SK-N-SH (cell line): ENCODE results near the gene RAB21. TPM values are rescaled to one million over a fixed set of nuclear protein-coding genes. Genes with fewer than 3 reads are reported as not detected.

Source experiments
- CTCF ChIA-PET: fragments of 300-600, 350-600 bp; formaldehyde crosslinking; extraction: SDS; loops from one replicate; lab custom pipeline; 2021; lab: Yijun Ruan, JAX
- POLR2A ChIA-PET: fragments of 350-600 bp; sonication (Branson Sonifier 250); formaldehyde crosslinking; extraction: SDS; loops from one replicate; lab custom pipeline; 2020; ENCODE audit warnings: antibody characterized with exemption, inconsistent platforms; lab: Yijun Ruan, JAX
- DNase-seq: peaks from one replicate; pipeline ENCODE4 v3.0.0; 2012
- H2AFZ ChIP-seq: fragments of 200-600 bp; sonication (generic); 2 replicates; pipeline ENCODE4 v1.8.1; 2016; ENCODE audit warnings: antibody characterized with exemption, mild to moderate bottlenecking, low read depth
- H3F3A ChIP-seq: fragments of 200-600 bp; sonication (generic); replicated peaks from 2 replicates; pipeline ENCODE3; 2016; ENCODE audit warnings: antibody characterized with exemption, mild to moderate bottlenecking; ENCODE audit not compliant: insufficient read depth
- H3K27ac ChIP-seq, 2 experiments: fragments of 200-500 bp in 1 of 2; fragments of 200-600 bp in 1 of 2; sonication (Bioruptor generic) in 1 of 2; sonication (generic), shearing (Covaris generic) in 1 of 2; 2 replicates each; pipeline versions ENCODE4 v1.5.1 to v1.6.1; 2014 to 2016; ENCODE audit warnings: low read depth in 2 of 2, inconsistent platforms in 1 of 2, low read length in 1 of 2, mild to moderate bottlenecking in 1 of 2, mixed read lengths in 1 of 2
- H3K27me3 ChIP-seq: fragments of 200-600 bp; sonication (generic), shearing (Covaris generic); 2 replicates; pipeline ENCODE4 v1.6.1; 2016; ENCODE audit warnings: mixed run types; ENCODE audit not compliant: insufficient read depth
- H3K36me3 ChIP-seq, 2 experiments: fragments of 200-500 bp in 1 of 2; fragments of 200-600 bp in 1 of 2; sonication (Bioruptor generic) in 1 of 2; sonication (generic) in 1 of 2; replicated peaks in 1 of 2; 2 replicates each; pipeline versions ENCODE3 to v1.5.1; 2014 to 2016; ENCODE audit warnings: low read length in 1 of 2, mild to moderate bottlenecking in 1 of 2; ENCODE audit not compliant: insufficient read depth in 2 of 2, control insufficient read depth in 1 of 2
- H3K4me1 ChIP-seq, 2 experiments: fragments of 200-500 bp in 1 of 2; fragments of 200-600 bp in 1 of 2; sonication (Bioruptor generic) in 1 of 2; sonication (generic), shearing (Covaris generic) in 1 of 2; 2 replicates each; pipeline versions ENCODE4 v1.5.1 to v1.6.1; 2014 to 2016; ENCODE audit warnings: low read depth in 1 of 2, low read length in 1 of 2, mixed run types in 1 of 2; ENCODE audit not compliant: insufficient read depth in 2 of 2, control insufficient read depth in 1 of 2
- H3K4me2 ChIP-seq: fragments of 200-600 bp; sonication (generic), shearing (Covaris generic); 2 replicates; pipeline ENCODE4 v1.6.1; 2017; ENCODE audit warnings: mixed run types
- H3K4me3 ChIP-seq, 2 experiments: fragments of 200-500 bp in 1 of 2; fragments of 200-600 bp in 1 of 2; sonication (Bioruptor generic) in 1 of 2; sonication (generic), shearing (Covaris generic) in 1 of 2; 2 replicates each; pipeline versions ENCODE4 v1.5.1 to v1.8.1; 2014 to 2016; ENCODE audit warnings: low read depth in 2 of 2, inconsistent platforms in 1 of 2, low read length in 1 of 2, mild to moderate bottlenecking in 1 of 2, mixed read lengths in 1 of 2, moderate library complexity in 1 of 2
- H3K79me2 ChIP-seq: fragments of 200-600 bp; sonication (generic); 2 replicates; pipeline ENCODE4 v1.8.1; 2017; ENCODE audit warnings: mild to moderate bottlenecking; ENCODE audit not compliant: insufficient read depth
- H3K9ac ChIP-seq: fragments of 200-600 bp; sonication (generic); 2 replicates; pipeline ENCODE4 v1.6.1; 2017; ENCODE audit warnings: mixed run types
- H3K9me2 ChIP-seq: fragments of 200-600 bp; sonication (generic); 2 replicates; pipeline ENCODE4 v1.6.1; 2017; ENCODE audit warnings: mixed run types
- H3K9me3 ChIP-seq: fragments of 200-600 bp; sonication (generic); 2 replicates; pipeline ENCODE4 v1.6.1; 2017; ENCODE audit warnings: mixed run types, mild to moderate bottlenecking, moderate library complexity
- H4K20me1 ChIP-seq: fragments of 200-600 bp; sonication (generic); 2 replicates; pipeline ENCODE4 v1.6.1; 2017; ENCODE audit warnings: mild to moderate bottlenecking, mixed run types; ENCODE audit not compliant: insufficient read depth
- EZH2phosphoT487 ChIP-seq: fragments of 200-600 bp; sonication (generic); IDR thresholded peaks from 2 replicates; pipeline ENCODE4 v1.6.1; 2017; ENCODE audit warnings: low read depth, mixed run types, mild to moderate bottlenecking, antibody characterized with exemption, moderate library complexity, borderline replicate concordance
- FOXM1 ChIP-seq: IDR thresholded peaks from 2 replicates; pipeline ENCODE4 v1.4.0; 2012; ENCODE audit warnings: low read depth, mild to moderate bottlenecking
- IRF3 ChIP-seq: fragments of 150-350 bp; IDR thresholded peaks from 2 replicates; pipeline ENCODE4 v1.6.1; 2016; ENCODE audit warnings: mild to moderate bottlenecking, low read depth, low read length
- JUND ChIP-seq: IDR thresholded peaks from 2 replicates; pipeline ENCODE4 v1.4.0; 2012
- MAX ChIP-seq: IDR thresholded peaks from 2 replicates; pipeline ENCODE4 v1.4.0; 2012; ENCODE audit warnings: low read depth
- PBX3 ChIP-seq: IDR thresholded peaks from 2 replicates; pipeline ENCODE4; 2012
- RAD21 ChIP-seq: IDR thresholded peaks from 2 replicates; pipeline ENCODE4 v1.6.1; 2012; ENCODE audit warnings: mild to moderate bottlenecking, low read length
- RCOR1 ChIP-seq: fragments of 150-350 bp; IDR thresholded peaks from 2 replicates; pipeline ENCODE4 v1.6.1; 2017; ENCODE audit warnings: antibody characterized with exemption, low read length
- RFX5 ChIP-seq: IDR thresholded peaks from 2 replicates; pipeline ENCODE4 v1.6.1; 2012; ENCODE audit warnings: mild to moderate bottlenecking, improper control_type of control experiment, low read length
- SMC3 ChIP-seq: IDR thresholded peaks from 2 replicates; pipeline ENCODE4 v1.6.1; 2012; ENCODE audit warnings: low read depth, low read length, improper control_type of control experiment
- TEAD4 ChIP-seq: IDR thresholded peaks from 2 replicates; pipeline ENCODE4 v1.4.0; 2012; ENCODE audit warnings: mild to moderate bottlenecking, borderline replicate concordance; ENCODE audit not compliant: insufficient read depth
- USF2 ChIP-seq: fragments of 150-350 bp; IDR thresholded peaks from 2 replicates; pipeline ENCODE4 v1.6.1; 2017; ENCODE audit warnings: antibody characterized with exemption, low read length, low read depth, borderline replicate concordance
- WGBS: methylation state at CpG from one replicate; pipeline ENCODE4 v1.1.6; 2017; ENCODE audit warnings: low lambda C conversion rate; 5-methylcytosine and 5-hydroxymethylcytosine counted together
- polyA plus RNA-seq, 3 experiments: library from polyadenylated mRNA; depleted of rRNA; stranded (reverse); fragments of >200 nt; gene quantifications; 2 replicates each; pipeline ENCODE4 v1.2.3, GENCODE V29; 2012

The RAB21 gene
- polyA plus RNA-seq, 1 of the 3 experiments (the other 2 are of a cell fraction): 6.5 TPM

- Histone ChIP-seq H4K20me1 (peaks cover 24% of the 10 kb centered on the region), H3K4me1 (peaks cover 0 to 3% of the 10 kb centered on the region in 2 experiments; a peak in 2 of 4 replicates), H3K4me3 (no peak overlapping the region), H3K4me2 (no peak overlapping the region), H3K9ac (no peak overlapping the region), H3F3A (no peaks in the 10 kb centered on the region), H3K27ac (no peak overlapping the region), H2AFZ (no peak overlapping the region), H3K9me3 (no peaks in the 10 kb centered on the region), H3K9me2 (no peaks in the 10 kb centered on the region), H3K79me2 (peaks cover 54% of the 10 kb centered on the region), H3K36me3 (peaks cover 32 to 42% of the 10 kb centered on the region in 2 experiments), H3K27me3 (no peaks in the 10 kb centered on the region)
- WGBS: 79% methylated on average over 2 of the region's 2 CpGs
- CTCF ChIA-PET: interaction anchor here (0.7 to 2.6 kb wide), 3 partner anchors 9 to 168 kb away, joined by 4 to 18 read pairs (median 5); no protein-coding TSS in a partner anchor
- TF ChIP-seq IRF3 (no peak), JUND (no peak), TEAD4 (no peak), EZH2phosphoT487 (no peak), RFX5 (no peak)
- POLR2A ChIA-PET: no interaction called here
- no peak for DNase-seq
These were observed 16.4 kb downstream of the RAB21 start for GRCh38 chr12:71771069-71771468.

- DNase-seq: no peak
- no peaks in the 10 kb centered on the region for H3K9me3 ChIP-seq
- H3K9me2 ChIP-seq: no peaks in the 10 kb centered on the region
- H3K27me3 ChIP-seq: no peaks in the 10 kb centered on the region
- no peak overlapping the region for H3K4me2 ChIP-seq
- TF ChIP-seq SMC3: no peak
- TF ChIP-seq TEAD4: no peak
- TF ChIP-seq IRF3: no peak
- no peak for TF ChIP-seq PBX3
- TF ChIP-seq FOXM1: no peak
- TF ChIP-seq RCOR1: no peak
- TF ChIP-seq MAX: no peak
- TF ChIP-seq RAD21: no peak
- no peak for TF ChIP-seq USF2
- no peak overlapping the region for H3K27ac ChIP-seq
- no peaks in the 10 kb centered on the region for H3F3A ChIP-seq
- H3K79me2 ChIP-seq: peaks cover 39% of the 10 kb centered on the region
- POLR2A ChIA-PET: no interaction called here
- H2AFZ ChIP-seq: no peak overlapping the region
- H3K36me3 ChIP-seq: peaks cover 35 to 47% of the 10 kb centered on the region in 2 experiments
- H3K4me1 ChIP-seq: peaks cover 0 to 3% of the 10 kb centered on the region in 2 experiments; a peak in 2 of 4 replicates
- H3K9ac ChIP-seq: no peak overlapping the region
- CTCF ChIA-PET: interaction anchor here (2.6 kb wide), 1 partner anchor 8 kb away, joined by 18 read pairs; no protein-coding TSS in a partner anchor
- H4K20me1 ChIP-seq: peaks cover 10% of the 10 kb centered on the region; the same call in 1 of the 2 replicates
- H3K4me3 ChIP-seq: no peak overlapping the region
These were observed 18.1 kb downstream of the RAB21 start for GRCh38 chr12:71772735-71773134.
